Endothelial cell of umbilical vein (primary cell): Measurements from ENCODE around the gene IRF1. TPM values are rescaled to one million over a fixed set of nuclear protein-coding genes. Genes with fewer than 3 reads are reported as not detected.

Experiments
- BruUV-seq: library from RNA; stranded (reverse); fragments of 400-500 nt; replicated peaks from 2 replicates; lab custom pipeline; 2021; lab: Mats Ljungman, UMichigan
- CTCF ChIA-PET: fragments of 300-600, 350-600 bp; sonication (Branson Sonifier 250); formaldehyde crosslinking; loops from one replicate; lab custom pipeline; 2021; ENCODE audit warnings: antibody characterized with exemption, inconsistent platforms; lab: Charles Lee
- POLR2A ChIA-PET: fragments of 300-600, 350-600 bp; sonication (Branson Sonifier 250); formaldehyde crosslinking; loops from one replicate; lab custom pipeline; 2021; ENCODE audit warnings: antibody characterized with exemption, inconsistent platforms; lab: Charles Lee
- DNase-seq: peaks from one replicate; pipeline ENCODE4 v3.0.0-alpha.2; 2011; ENCODE audit warnings: low read depth, low spot score
- FAIRE-seq: peaks from 2 replicates; lab custom pipeline; 2011; peaks lifted over from hg19 to GRCh38; lab: Jason Lieb, UNC
- H2AFZ ChIP-seq: 2 replicates; pipeline ENCODE4 v1.6.0; 2012; ENCODE audit warnings: low read depth, low read length, control low read depth, inconsistent platforms
- H3K27ac ChIP-seq: 2 replicates; pipeline ENCODE4 v1.5.1; 2011; ENCODE audit warnings: low read depth, mild to moderate bottlenecking, control low read depth, low read length, moderate library complexity; ENCODE audit not compliant: insufficient read depth
- H3K27me3 ChIP-seq, 2 experiments: 2 replicates each; pipeline versions ENCODE4 v1.6.0 to v1.6.1; 2011; ENCODE audit warnings: low read length in 2 of 2, mixed read lengths in 1 of 2; ENCODE audit not compliant: control insufficient read depth in 2 of 2, insufficient read depth in 2 of 2
- H3K36me3 ChIP-seq, 2 experiments: 2 replicates in 1 of 2; 3 replicates in 1 of 2; pipeline ENCODE4 v1.5.1; 2011; ENCODE audit warnings: low read length in 2 of 2, mild to moderate bottlenecking in 1 of 2, moderate library complexity in 1 of 2; ENCODE audit not compliant: control insufficient read depth in 2 of 2, insufficient read depth in 2 of 2; ENCODE audit errors: extremely low read depth in 1 of 2
- H3K4me1 ChIP-seq: 3 replicates; pipeline ENCODE4 v1.5.1; 2011; ENCODE audit warnings: mild to moderate bottlenecking, low read length; ENCODE audit not compliant: control insufficient read depth, insufficient read depth; ENCODE audit errors: extremely low read depth
- H3K4me2 ChIP-seq: 2 replicates; pipeline ENCODE4 v1.6.1; 2011; ENCODE audit warnings: low read length, control low read depth, mixed read lengths; ENCODE audit not compliant: insufficient read depth
- H3K4me3 ChIP-seq, 3 experiments: fragments of 200-600 bp in 1 of 3; sonication (generic), shearing (Covaris generic) in 1 of 3; replicated peaks in 1 of 3; 2 replicates each; pipeline ENCODE4 v1.5.1; 2011 to 2016; ENCODE audit warnings: control low read depth in 3 of 3, low read length in 3 of 3, mild to moderate bottlenecking in 2 of 3, inconsistent platforms in 1 of 3, low read depth in 1 of 3, moderate library complexity in 1 of 3; ENCODE audit not compliant: insufficient read depth in 1 of 3
- H3K79me2 ChIP-seq: 2 replicates; pipeline ENCODE4 v1.6.0; 2012; ENCODE audit warnings: low read length, inconsistent platforms; ENCODE audit not compliant: control insufficient read depth, insufficient read depth
- H3K9ac ChIP-seq: replicated peaks from 2 replicates; pipeline ENCODE3; 2011; ENCODE audit warnings: low read length, control low read depth; ENCODE audit not compliant: insufficient read depth; ENCODE audit errors: extremely low read depth
- H3K9me1 ChIP-seq: replicated peaks from 3 replicates; pipeline ENCODE4 v1.6.0; 2011; ENCODE audit warnings: mild to moderate bottlenecking, low read length; ENCODE audit not compliant: control insufficient read depth, insufficient read depth; ENCODE audit errors: extremely low read depth
- H3K9me3 ChIP-seq: replicated peaks from 2 replicates; pipeline ENCODE4 v1.5.1; 2012; ENCODE audit warnings: low read length, inconsistent platforms; ENCODE audit not compliant: control insufficient read depth, insufficient read depth
- H4K20me1 ChIP-seq: replicated peaks from 2 replicates; pipeline ENCODE3; 2011; ENCODE audit warnings: mild to moderate bottlenecking, low read length; ENCODE audit not compliant: control insufficient read depth, insufficient read depth; ENCODE audit errors: extremely low read depth
- EZH2 ChIP-seq: IDR thresholded peaks from 2 replicates; pipeline ENCODE4 v1.6.1; 2012; ENCODE audit warnings: borderline replicate concordance, low read depth, mild to moderate bottlenecking, moderate library complexity, low read length, inconsistent platforms; ENCODE audit not compliant: severe bottlenecking
- FOS ChIP-seq: IDR thresholded peaks from 2 replicates; pipeline ENCODE4 v1.6.1; 2011; ENCODE audit warnings: mild to moderate bottlenecking, low read length, moderate library complexity, borderline replicate concordance; ENCODE audit not compliant: insufficient read depth
- GATA2 ChIP-seq: IDR thresholded peaks from 2 replicates; pipeline ENCODE4 v1.7.0; 2011; ENCODE audit warnings: low read depth, mild to moderate bottlenecking, moderate library complexity, mixed read lengths, low read length; ENCODE audit not compliant: insufficient read length, insufficient read depth
- JUN ChIP-seq: IDR thresholded peaks from 2 replicates; pipeline ENCODE4 v1.6.1; 2011; ENCODE audit warnings: borderline replicate concordance, low read depth; ENCODE audit not compliant: insufficient read length, insufficient read depth
- MYC ChIP-seq: IDR thresholded peaks from one replicate; pipeline ENCODE4 v1.6.1; 2011; ENCODE audit warnings: mild to moderate bottlenecking, low read depth, low read length
- POLR2A ChIP-seq: IDR thresholded peaks from 2 replicates; pipeline ENCODE4 v1.6.1; 2012; ENCODE audit warnings: low read depth, mild to moderate bottlenecking, control low read depth, low read length
- POLR2AphosphoS5 ChIP-seq: IDR thresholded peaks from 2 replicates; pipeline ENCODE4 v1.6.1; 2012; ENCODE audit warnings: low read depth, mild to moderate bottlenecking, control low read depth, low read length, moderate library complexity; ENCODE audit not compliant: insufficient read depth
- dilution Hi-C: fragments of 300-500 bp; cut with MboI; formaldehyde crosslinking; loops from one replicate; pipeline ENCODE4 v1.15.0; 2019; ENCODE audit warnings: low sequenced_read_pairs; ENCODE audit not compliant: extremely low pct_ligation_motif_present
- intact Hi-C: fragments of 100-400 bp; cut with micrococcal nuclease; formaldehyde crosslinking; loops from one replicate; pipeline ENCODE4 v1.10.0; 2022
- polyA plus RNA-seq, 4 experiments: library from polyadenylated mRNA; depleted of rRNA in 3 of 4; stranded (reverse) in 3 of 4; unstranded in 1 of 4; fragments of >200 nt; gene quantifications; 2 replicates each; pipeline versions ENCODE4 v1.2.1 to v1.2.3, GENCODE V29; 2011 to 2012; ENCODE audit warnings: missing spikeins in 1 of 4
- total RNA-seq: library from RNA; stranded (reverse); gene quantifications from 2 replicates; pipeline ENCODE4 v1.2.3, GENCODE V29; 2021
- TF ChIP-seq, protein P1 (sequence below): IDR thresholded peaks from 2 replicates; pipeline ENCODE4 v1.6.1; 2011; ENCODE audit not compliant: insufficient read depth, insufficient read length
- TF ChIP-seq, protein P2 (sequence below), 2 donors: IDR thresholded peaks; 1 replicate in 1 of 2; 2 replicates in 1 of 2; pipeline ENCODE4 v1.5.1; 2011; ENCODE audit warnings: low read length in 2 of 2, mild to moderate bottlenecking in 2 of 2, moderate library complexity in 2 of 2, control low read depth in 1 of 2, inconsistent platforms in 1 of 2, low read depth in 1 of 2; ENCODE audit not compliant: insufficient read depth in 1 of 2; ENCODE audit errors: extremely low read depth in 1 of 2

The IRF1 gene
- total and polyA plus RNA-seq, 2 donors (not counting 3 experiments of a cell fraction or from before 2014, with no cell fraction given): 12.3 to 28.0 TPM

DNA sequence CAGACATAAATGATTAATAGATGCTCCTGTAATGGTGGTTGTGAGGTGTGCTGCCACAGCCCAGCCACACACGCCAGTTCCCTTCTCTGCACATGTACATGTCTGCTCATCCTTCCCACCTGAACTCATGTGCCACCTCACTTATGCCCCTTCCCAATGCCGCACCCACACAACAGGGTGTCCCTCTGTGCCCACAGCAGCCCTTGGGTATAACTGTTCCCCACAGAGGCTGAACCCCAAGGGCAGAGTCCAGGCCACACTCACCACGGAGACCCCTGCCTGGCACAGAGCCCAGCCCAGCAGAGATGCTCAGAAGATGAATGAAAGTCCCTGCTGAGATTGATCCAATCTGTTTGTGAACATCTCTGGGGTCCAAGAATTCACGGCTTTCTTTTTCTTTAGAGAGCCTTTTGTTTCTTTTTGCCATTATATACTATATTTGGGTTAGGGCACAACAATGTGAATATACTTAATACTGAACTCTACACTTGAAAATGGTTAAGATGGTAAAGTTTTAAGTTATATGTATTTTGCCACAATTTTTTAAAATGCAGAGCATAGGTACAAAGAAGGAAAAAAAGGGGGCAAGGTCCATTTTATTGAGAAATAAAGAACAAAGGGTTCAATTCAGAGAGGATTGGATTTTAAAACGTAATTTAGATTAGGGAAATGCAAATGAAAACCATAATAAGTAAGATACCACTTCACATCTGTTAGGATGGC, 29.6 kb downstream of the IRF1 start:
- FAIRE-seq: no peak
- dilution Hi-C loops: no loop called here
- Histone ChIP-seq H3K9me3 (no peaks in the 10 kb centered on the region), H3K9me1 (no peaks in the 10 kb centered on the region), H3K4me3 (no peak overlapping the region), H3K79me2 (no peaks in the 10 kb centered on the region), H3K4me1 (peaks cover 32% of the 10 kb centered on the region), H4K20me1 (no peaks in the 10 kb centered on the region), H3K27ac (no peak overlapping the region), H3K27me3 (no peaks in the 10 kb centered on the region), H3K4me2 (no peak overlapping the region), H3K36me3 (no peaks in the 10 kb centered on the region), H2AFZ (no peak overlapping the region), H3K9ac (no peak overlapping the region)
- POLR2A ChIA-PET: no interaction called here
- no TSS peak for BruUV-seq
- CTCF ChIA-PET: no interaction called here
- DNase-seq: no peak
- intact Hi-C loops: no loop called here
- TF ChIP-seq GATA2 (no peak), FOS (no peak), MYC (no peak), EZH2 (no peak), JUN (no peak), POLR2A (no peak), POLR2AphosphoS5 (no peak)
- TF ChIP-seq, protein P1, sequence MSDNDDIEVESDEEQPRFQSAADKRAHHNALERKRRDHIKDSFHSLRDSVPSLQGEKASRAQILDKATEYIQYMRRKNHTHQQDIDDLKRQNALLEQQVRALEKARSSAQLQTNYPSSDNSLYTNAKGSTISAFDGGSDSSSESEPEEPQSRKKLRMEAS: no peak
- TF ChIP-seq, protein P2, sequence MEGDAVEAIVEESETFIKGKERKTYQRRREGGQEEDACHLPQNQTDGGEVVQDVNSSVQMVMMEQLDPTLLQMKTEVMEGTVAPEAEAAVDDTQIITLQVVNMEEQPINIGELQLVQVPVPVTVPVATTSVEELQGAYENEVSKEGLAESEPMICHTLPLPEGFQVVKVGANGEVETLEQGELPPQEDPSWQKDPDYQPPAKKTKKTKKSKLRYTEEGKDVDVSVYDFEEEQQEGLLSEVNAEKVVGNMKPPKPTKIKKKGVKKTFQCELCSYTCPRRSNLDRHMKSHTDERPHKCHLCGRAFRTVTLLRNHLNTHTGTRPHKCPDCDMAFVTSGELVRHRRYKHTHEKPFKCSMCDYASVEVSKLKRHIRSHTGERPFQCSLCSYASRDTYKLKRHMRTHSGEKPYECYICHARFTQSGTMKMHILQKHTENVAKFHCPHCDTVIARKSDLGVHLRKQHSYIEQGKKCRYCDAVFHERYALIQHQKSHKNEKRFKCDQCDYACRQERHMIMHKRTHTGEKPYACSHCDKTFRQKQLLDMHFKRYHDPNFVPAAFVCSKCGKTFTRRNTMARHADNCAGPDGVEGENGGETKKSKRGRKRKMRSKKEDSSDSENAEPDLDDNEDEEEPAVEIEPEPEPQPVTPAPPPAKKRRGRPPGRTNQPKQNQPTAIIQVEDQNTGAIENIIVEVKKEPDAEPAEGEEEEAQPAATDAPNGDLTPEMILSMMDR (IDR thresholded peaks at IDR 0.05; ENCODE audit: extremely low read depth in 1 of 2, insufficient read depth in 1 of 2, low read depth in 1 of 2, low read length in 2 of 2): no peak
